HG03066 (cell line): ENCODE data around the gene TDRD10.
"Not testable (repeated sequence)": the region's sequence is repeated elsewhere in the genome, so short reads cannot be mapped to it uniquely, and the experiment has no call there.

ENCODE experiments used
- ATAC-seq: cut with Tn5 transposase; IDR thresholded peaks from one replicate; pipeline ENCODE4 v1.9.1; 2021; ENCODE audit warnings: low read depth; ENCODE audit not compliant: unreplicated experiment

Gene TDRD10

DNA sequence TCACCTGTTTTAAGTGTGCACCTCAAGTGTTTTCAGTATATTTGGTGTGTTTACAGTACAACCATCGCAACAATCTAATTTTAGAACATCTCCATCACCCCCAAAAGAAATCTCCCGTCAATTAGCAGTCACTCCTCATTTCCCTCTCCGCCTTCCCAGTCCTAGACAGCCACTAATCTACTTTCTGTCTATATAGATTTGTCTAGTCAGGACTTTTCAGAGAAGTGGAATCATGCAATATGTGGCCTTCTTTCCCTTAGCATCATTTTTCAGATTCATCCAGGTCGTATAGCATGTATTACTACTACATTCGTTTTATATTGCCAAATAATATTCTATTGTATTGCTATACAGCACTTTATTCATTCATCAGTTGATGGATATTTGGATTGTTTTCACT is 1.9 kb downstream of the TDRD10 start:
- ATAC-seq, result no peak

GRCh38 chr1:154512760-154513159 is 10.7 kb downstream of the TDRD10 start:
- no peak for ATAC-seq

- no peak for ATAC-seq
Observed at GRCh38 chr1:154514066-154514553, 12.1 kb downstream of the TDRD10 start.

- no peak for ATAC-seq
Observed at GRCh38 chr1:154517661-154518060, 15.6 kb downstream of the TDRD10 start.

DNA sequence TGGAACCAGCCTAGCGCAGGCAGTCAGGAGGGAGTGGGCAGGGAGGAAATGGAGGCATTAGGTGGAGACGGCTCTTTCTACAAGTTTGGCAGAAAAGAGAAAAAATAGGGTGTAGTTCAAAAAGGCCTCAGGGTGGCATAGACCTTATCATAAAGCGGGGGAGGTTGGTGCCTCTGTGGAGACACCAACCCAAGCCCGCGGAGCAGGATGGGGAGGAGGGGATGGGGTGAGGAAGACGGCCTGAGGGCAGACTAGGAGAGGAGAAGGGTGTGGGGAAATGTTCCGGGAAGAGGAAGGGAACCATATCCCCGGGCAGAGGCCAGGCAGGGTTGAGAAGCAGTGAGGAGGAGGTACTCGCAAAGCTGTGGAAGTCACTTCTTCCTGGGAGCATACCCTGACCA is 17.6 kb downstream of the TDRD10 start:
- no peak for ATAC-seq

GRCh38 chr1:154520333-154520732 is 18.3 kb downstream of the TDRD10 start:
- no peak for ATAC-seq

GRCh38 chr1:154521695-154522094 is 19.7 kb downstream of the TDRD10 start:
- no peak for ATAC-seq

GRCh38 chr1:154524881-154525280 is 22.9 kb downstream of the TDRD10 start:
- ATAC-seq, result no peak

- no peak for ATAC-seq
Observed at GRCh38 chr1:154527192-154527591, 25.2 kb downstream of the TDRD10 start.

GRCh38 chr1:154529308-154529707 is 27.3 kb downstream of the TDRD10 start:
- ATAC-seq, result no peak

GRCh38 chr1:154531950-154532349 is 29.9 kb downstream of the TDRD10 start:
- not testable (repeated sequence) for ATAC-seq

DNA sequence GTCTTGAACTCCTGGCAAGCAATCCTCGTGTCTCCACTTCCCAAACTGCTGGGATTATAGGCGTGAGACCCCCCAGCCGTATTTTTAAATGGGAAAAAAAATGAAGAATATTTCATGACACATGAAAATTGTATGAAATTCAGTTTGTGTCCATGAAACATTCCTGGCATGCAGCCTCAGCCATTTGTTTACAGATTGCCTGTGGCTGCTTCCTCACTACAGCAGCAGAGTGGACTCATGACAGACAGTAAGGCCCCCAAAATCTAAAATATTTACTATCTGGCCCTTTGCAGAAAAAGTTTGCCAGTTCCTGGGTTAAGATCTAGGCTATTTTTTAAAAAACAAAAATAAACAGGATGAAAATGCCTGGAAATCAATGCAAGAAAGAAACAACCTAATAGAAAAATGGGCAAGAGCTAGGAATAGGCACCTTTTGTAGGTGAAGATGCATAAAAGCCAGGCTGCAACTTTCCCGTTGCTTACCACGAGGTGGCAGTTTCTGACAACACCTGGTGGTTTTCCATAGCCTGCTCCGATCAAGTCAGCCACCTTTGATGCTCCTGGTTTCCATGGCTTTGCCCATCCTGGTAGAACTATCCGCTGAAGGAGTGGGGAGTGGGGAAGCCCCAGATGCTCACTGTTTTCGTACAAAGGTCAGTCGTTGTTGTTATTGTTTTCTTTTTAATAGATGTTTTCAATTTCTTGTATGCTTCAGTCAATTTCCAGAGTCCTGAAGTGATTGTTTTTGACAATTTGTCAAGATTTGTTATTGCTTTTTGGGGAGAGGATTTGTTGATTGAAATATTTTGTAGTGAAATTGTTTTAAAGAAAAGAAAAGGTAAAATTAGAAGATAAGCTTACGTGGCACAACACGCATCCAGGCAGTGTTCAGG is 32.2 kb downstream of the TDRD10 start:
- no peak for ATAC-seq

DNA sequence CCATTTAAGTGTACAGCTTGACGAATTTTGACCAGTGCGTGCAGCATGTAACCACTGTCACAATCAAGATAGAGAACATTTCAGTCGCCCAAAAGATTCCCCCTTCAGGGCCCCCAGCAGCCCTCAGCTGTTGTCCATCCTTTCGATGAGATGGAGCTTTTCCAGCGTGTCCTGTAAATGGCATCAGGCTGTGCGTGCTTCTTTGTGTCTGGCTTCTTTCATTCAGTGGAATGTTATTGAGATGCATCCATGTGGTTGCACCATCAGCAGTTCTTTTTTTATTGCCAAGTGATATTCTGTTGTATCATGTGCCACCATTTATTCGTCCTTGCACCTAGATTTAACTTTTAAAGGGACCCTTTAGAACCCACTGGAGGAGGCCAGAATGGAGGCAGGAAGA is 34.6 kb downstream of the TDRD10 start:
- ATAC-seq, result no peak

DNA sequence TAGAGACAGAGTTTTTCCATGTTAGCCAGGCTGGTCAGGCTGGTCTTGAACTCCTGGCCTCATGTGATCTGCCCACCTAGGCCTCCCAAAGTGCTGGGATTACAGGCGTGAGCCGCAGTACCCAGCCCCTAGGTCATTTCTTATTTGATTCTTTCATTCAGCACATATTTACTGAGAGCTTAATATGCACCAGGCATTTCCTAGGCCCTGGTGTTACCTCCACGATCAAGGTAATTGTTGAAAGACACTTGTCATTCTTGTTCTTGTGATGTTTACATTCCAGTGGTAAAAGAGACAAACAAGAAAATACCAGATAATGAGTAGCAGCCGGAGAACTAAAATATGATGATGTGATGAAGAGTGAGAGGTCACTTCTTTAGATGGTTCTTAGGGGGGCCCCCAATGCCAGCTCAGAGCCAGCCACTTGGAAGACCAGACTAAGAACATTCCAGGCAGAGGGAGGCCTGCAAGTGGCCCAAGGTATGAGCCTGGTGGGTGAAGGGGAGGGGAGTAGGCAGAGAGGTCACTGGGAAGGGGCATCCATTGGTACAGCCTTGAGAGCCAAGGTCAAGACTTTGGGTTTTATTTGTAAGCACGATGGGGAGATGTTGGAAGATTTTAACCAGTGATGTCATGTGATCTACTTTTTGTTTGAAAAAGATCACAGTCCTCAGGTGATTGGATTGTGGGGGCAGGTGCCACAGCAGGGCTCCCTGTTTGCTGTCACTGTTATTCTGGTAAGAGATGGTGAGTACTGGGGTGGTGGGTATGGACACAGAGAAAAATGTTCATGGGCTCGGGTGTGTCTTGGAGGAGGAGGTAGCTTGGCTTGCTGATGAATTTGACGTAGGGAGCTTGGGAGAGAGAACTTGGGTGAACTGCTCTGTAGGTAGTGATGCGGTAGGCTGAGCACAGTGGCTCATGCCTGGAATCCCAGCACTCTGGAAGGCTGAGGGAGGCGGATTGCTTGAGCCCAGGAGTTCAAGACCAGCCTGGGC is 37.8 kb downstream of the TDRD10 start:
- ATAC-seq, result no peak

GRCh38 chr1:154541231-154541630 is 39.2 kb downstream of the TDRD10 start:
- no peak for ATAC-seq

DNA sequence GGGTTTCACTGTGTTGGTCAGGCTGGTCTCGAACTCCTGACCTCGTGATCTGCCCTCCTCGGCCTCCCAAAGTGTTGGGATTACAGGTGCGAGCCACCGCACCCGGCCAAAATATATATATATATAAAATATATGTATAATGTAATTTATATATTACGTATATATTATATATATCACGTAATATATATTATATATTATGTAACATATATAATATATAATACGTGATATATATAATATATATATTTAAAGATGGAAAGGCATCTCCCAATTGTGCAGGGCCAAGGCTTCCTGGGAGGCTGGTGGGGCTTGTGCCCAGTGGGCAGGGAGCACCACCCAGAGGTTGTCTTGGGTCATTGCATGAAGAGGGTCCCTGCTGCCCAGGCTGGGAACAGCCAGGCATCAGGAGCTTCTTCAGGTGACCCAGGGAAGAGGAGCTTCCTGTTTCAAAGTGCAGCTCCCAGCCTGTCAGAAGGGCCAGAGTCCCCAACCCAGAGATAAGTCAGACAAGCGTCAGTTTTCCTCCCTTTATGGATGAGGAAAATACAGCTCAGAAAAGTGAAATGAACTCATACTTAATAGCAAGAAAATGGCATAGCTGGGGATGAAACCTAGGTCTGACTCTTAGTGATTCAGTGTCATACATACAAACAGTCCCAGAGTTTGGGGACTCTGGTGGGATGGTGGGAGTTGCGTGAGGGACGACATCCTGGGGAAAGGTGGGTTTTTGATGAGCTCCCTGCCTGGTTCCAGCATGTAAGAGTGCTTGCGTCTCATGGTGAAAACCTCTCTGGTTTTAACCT is 44.4 kb downstream of the TDRD10 start:
- no peak for ATAC-seq

DNA sequence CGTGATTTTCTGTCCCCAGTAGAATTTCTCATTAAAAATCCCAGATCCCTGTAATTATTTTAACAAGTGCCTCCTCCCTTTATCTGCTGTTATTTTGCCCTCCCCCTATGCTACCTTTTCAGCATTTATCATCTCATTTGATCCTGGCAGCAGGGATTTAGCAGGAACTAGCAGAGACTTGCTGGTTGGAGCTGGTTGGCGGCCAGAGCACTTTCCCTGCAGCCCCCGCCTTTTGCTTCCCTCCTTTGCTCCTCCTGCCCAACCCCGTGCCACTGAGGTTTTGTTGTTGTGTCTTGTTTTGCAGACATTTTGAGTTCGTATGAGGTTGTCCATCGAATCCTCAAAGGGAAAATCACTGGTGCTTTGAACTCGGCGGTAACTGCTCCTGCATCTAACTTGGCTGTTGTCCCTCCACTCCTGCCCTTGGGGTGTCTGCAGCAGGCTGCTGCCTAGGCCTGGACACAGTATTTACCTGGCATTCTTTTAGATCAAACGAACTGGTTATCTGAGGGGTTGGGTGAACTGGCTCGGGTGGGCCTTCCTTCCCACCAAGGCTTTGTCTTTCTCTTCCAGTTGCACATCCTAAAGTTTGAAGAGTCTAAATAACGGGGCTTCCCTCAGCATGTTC is 45.2 kb downstream of the TDRD10 start:
- no peak for ATAC-seq

GRCh38 chr1:154548028-154548427 is 46.0 kb downstream of the TDRD10 start:
- ATAC-seq, result no peak

DNA sequence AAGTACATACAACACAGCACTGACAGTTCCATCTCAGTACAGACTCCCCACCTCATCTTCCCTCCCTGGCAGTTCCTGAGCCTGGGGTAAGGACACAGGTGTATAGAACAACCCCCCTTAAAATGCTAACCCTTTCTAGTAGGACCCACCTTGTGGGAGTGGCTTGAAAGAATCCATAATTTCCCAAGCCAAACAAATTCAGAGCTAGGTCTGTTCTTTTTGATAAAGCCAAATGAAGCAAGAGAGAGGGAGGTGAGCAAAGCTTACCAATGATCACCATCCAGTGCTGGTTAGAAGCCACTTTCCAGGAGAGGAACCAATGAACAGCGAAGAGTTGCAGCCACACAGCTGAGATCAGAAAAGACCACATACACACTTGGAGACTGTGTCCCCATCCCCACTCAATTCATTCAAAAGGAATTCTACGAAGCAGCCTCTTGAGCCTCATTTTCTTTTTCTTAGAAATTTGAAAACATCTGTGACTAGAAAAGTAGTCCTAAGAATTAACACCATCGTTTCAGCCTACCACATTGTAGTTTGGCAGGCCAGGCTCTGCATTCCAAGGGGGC is 47.3 kb downstream of the TDRD10 start:
- no peak for ATAC-seq

GRCh38 chr1:154550070-154550469 is 48.1 kb downstream of the TDRD10 start:
- no peak for ATAC-seq
